Endothelial cell of umbilical vein (primary cell): ENCODE data around the gene DDX54. TPM values are rescaled to one million over a fixed set of nuclear protein-coding genes. Genes with fewer than 3 reads are reported as not detected.

Experiments
- BruUV-seq: library from RNA; stranded (reverse); fragments of 400-500 nt; replicated peaks from 2 replicates; lab custom pipeline; 2021; lab: Mats Ljungman, UMichigan
- CTCF ChIA-PET: fragments of 300-600, 350-600 bp; sonication (Branson Sonifier 250); formaldehyde crosslinking; loops from one replicate; lab custom pipeline; 2021; ENCODE audit warnings: antibody characterized with exemption, inconsistent platforms; lab: Charles Lee
- POLR2A ChIA-PET: fragments of 300-600, 350-600 bp; sonication (Branson Sonifier 250); formaldehyde crosslinking; loops from one replicate; lab custom pipeline; 2021; ENCODE audit warnings: antibody characterized with exemption, inconsistent platforms; lab: Charles Lee
- DNase-seq: peaks from one replicate; pipeline ENCODE4 v3.0.0-alpha.2; 2011; ENCODE audit warnings: low read depth, low spot score
- FAIRE-seq: peaks from 2 replicates; lab custom pipeline; 2011; peaks lifted over from hg19 to GRCh38; lab: Jason Lieb, UNC
- H2AFZ ChIP-seq: 2 replicates; pipeline ENCODE4 v1.6.0; 2012; ENCODE audit warnings: low read depth, low read length, control low read depth, inconsistent platforms
- H3K27ac ChIP-seq: 2 replicates; pipeline ENCODE4 v1.5.1; 2011; ENCODE audit warnings: low read depth, mild to moderate bottlenecking, control low read depth, low read length, moderate library complexity; ENCODE audit not compliant: insufficient read depth
- H3K27me3 ChIP-seq, 2 experiments: 2 replicates each; pipeline versions ENCODE4 v1.6.0 to v1.6.1; 2011; ENCODE audit warnings: low read length in 2 of 2, mixed read lengths in 1 of 2; ENCODE audit not compliant: control insufficient read depth in 2 of 2, insufficient read depth in 2 of 2
- H3K36me3 ChIP-seq, 2 experiments: 2 replicates in 1 of 2; 3 replicates in 1 of 2; pipeline ENCODE4 v1.5.1; 2011; ENCODE audit warnings: low read length in 2 of 2, mild to moderate bottlenecking in 1 of 2, moderate library complexity in 1 of 2; ENCODE audit not compliant: control insufficient read depth in 2 of 2, insufficient read depth in 2 of 2; ENCODE audit errors: extremely low read depth in 1 of 2
- H3K4me1 ChIP-seq: 3 replicates; pipeline ENCODE4 v1.5.1; 2011; ENCODE audit warnings: mild to moderate bottlenecking, low read length; ENCODE audit not compliant: control insufficient read depth, insufficient read depth; ENCODE audit errors: extremely low read depth
- H3K4me2 ChIP-seq: 2 replicates; pipeline ENCODE4 v1.6.1; 2011; ENCODE audit warnings: low read length, control low read depth, mixed read lengths; ENCODE audit not compliant: insufficient read depth
- H3K4me3 ChIP-seq, 3 experiments: fragments of 200-600 bp in 1 of 3; sonication (generic), shearing (Covaris generic) in 1 of 3; replicated peaks in 1 of 3; 2 replicates each; pipeline ENCODE4 v1.5.1; 2011 to 2016; ENCODE audit warnings: control low read depth in 3 of 3, low read length in 3 of 3, mild to moderate bottlenecking in 2 of 3, inconsistent platforms in 1 of 3, low read depth in 1 of 3, moderate library complexity in 1 of 3; ENCODE audit not compliant: insufficient read depth in 1 of 3
- H3K79me2 ChIP-seq: 2 replicates; pipeline ENCODE4 v1.6.0; 2012; ENCODE audit warnings: low read length, inconsistent platforms; ENCODE audit not compliant: control insufficient read depth, insufficient read depth
- H3K9ac ChIP-seq: replicated peaks from 2 replicates; pipeline ENCODE3; 2011; ENCODE audit warnings: low read length, control low read depth; ENCODE audit not compliant: insufficient read depth; ENCODE audit errors: extremely low read depth
- H3K9me1 ChIP-seq: replicated peaks from 3 replicates; pipeline ENCODE4 v1.6.0; 2011; ENCODE audit warnings: mild to moderate bottlenecking, low read length; ENCODE audit not compliant: control insufficient read depth, insufficient read depth; ENCODE audit errors: extremely low read depth
- H3K9me3 ChIP-seq: replicated peaks from 2 replicates; pipeline ENCODE4 v1.5.1; 2012; ENCODE audit warnings: low read length, inconsistent platforms; ENCODE audit not compliant: control insufficient read depth, insufficient read depth
- H4K20me1 ChIP-seq: replicated peaks from 2 replicates; pipeline ENCODE3; 2011; ENCODE audit warnings: mild to moderate bottlenecking, low read length; ENCODE audit not compliant: control insufficient read depth, insufficient read depth; ENCODE audit errors: extremely low read depth
- EZH2 ChIP-seq: IDR thresholded peaks from 2 replicates; pipeline ENCODE4 v1.6.1; 2012; ENCODE audit warnings: borderline replicate concordance, low read depth, mild to moderate bottlenecking, moderate library complexity, low read length, inconsistent platforms; ENCODE audit not compliant: severe bottlenecking
- FOS ChIP-seq: IDR thresholded peaks from 2 replicates; pipeline ENCODE4 v1.6.1; 2011; ENCODE audit warnings: mild to moderate bottlenecking, low read length, moderate library complexity, borderline replicate concordance; ENCODE audit not compliant: insufficient read depth
- GATA2 ChIP-seq: IDR thresholded peaks from 2 replicates; pipeline ENCODE4 v1.7.0; 2011; ENCODE audit warnings: low read depth, mild to moderate bottlenecking, moderate library complexity, mixed read lengths, low read length; ENCODE audit not compliant: insufficient read length, insufficient read depth
- JUN ChIP-seq: IDR thresholded peaks from 2 replicates; pipeline ENCODE4 v1.6.1; 2011; ENCODE audit warnings: borderline replicate concordance, low read depth; ENCODE audit not compliant: insufficient read length, insufficient read depth
- MYC ChIP-seq: IDR thresholded peaks from one replicate; pipeline ENCODE4 v1.6.1; 2011; ENCODE audit warnings: mild to moderate bottlenecking, low read depth, low read length
- POLR2A ChIP-seq: IDR thresholded peaks from 2 replicates; pipeline ENCODE4 v1.6.1; 2012; ENCODE audit warnings: low read depth, mild to moderate bottlenecking, control low read depth, low read length
- POLR2AphosphoS5 ChIP-seq: IDR thresholded peaks from 2 replicates; pipeline ENCODE4 v1.6.1; 2012; ENCODE audit warnings: low read depth, mild to moderate bottlenecking, control low read depth, low read length, moderate library complexity; ENCODE audit not compliant: insufficient read depth
- dilution Hi-C: fragments of 300-500 bp; cut with MboI; formaldehyde crosslinking; loops from one replicate; pipeline ENCODE4 v1.15.0; 2019; ENCODE audit warnings: low sequenced_read_pairs; ENCODE audit not compliant: extremely low pct_ligation_motif_present
- intact Hi-C: fragments of 100-400 bp; cut with micrococcal nuclease; formaldehyde crosslinking; loops from one replicate; pipeline ENCODE4 v1.10.0; 2022
- polyA plus RNA-seq, 4 experiments: library from polyadenylated mRNA; depleted of rRNA in 3 of 4; stranded (reverse) in 3 of 4; unstranded in 1 of 4; fragments of >200 nt; gene quantifications; 2 replicates each; pipeline versions ENCODE4 v1.2.1 to v1.2.3, GENCODE V29; 2011 to 2012; ENCODE audit warnings: missing spikeins in 1 of 4
- total RNA-seq: library from RNA; stranded (reverse); gene quantifications from 2 replicates; pipeline ENCODE4 v1.2.3, GENCODE V29; 2021
- TF ChIP-seq, protein P1 (sequence below), 2 donors: IDR thresholded peaks; 1 replicate in 1 of 2; 2 replicates in 1 of 2; pipeline ENCODE4 v1.5.1; 2011; ENCODE audit warnings: low read length in 2 of 2, mild to moderate bottlenecking in 2 of 2, moderate library complexity in 2 of 2, control low read depth in 1 of 2, inconsistent platforms in 1 of 2, low read depth in 1 of 2; ENCODE audit not compliant: insufficient read depth in 1 of 2; ENCODE audit errors: extremely low read depth in 1 of 2
- TF ChIP-seq, protein P2 (sequence below): IDR thresholded peaks from 2 replicates; pipeline ENCODE4 v1.6.1; 2011; ENCODE audit not compliant: insufficient read depth, insufficient read length

DDX54 gene
- total and polyA plus RNA-seq, 2 donors (not counting 3 experiments of a cell fraction or from before 2014, with no cell fraction given) = 54.1 to 90.0 TPM

DNA sequence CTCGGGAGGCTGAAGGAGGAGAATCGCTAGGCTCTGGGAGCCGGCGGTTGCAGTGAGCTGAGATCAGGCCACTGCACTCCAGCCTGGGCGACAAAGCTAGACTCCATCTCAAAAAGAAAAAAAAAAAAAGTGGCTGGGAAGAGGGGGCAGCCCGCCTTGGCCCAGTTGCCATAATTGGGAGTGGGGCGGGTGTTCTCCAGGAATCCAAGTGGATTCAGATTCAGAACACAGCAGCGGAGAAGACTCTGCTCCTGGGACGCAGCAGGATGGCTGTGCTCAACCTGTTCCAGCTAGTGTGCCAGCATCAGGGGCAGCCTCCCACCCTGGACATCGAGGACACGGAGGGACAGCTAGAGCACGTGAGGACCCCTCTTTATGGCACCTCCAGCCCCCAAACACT lies 30.2 kb downstream of the DDX54 start:
- intact Hi-C loops = no loop called here
- no peak overlapping the region for H3K4me2 ChIP-seq
- no peak overlapping the region for H3K9ac ChIP-seq
- dilution Hi-C loops = no loop called here
- no peaks in the 10 kb centered on the region for H4K20me1 ChIP-seq
- CTCF ChIA-PET = interaction anchor here (0.7 to 5.9 kb wide), 4 partner anchors 9 to 1163 kb away, joined by 3 to 114 read pairs (median 19); no protein-coding TSS in a partner anchor
- no peak overlapping the region for H2AFZ ChIP-seq
- BruUV-seq = no TSS peak
- DNase-seq = no peak
- no peak overlapping the region for H3K4me3 ChIP-seq
- no peak overlapping the region for H3K27ac ChIP-seq
- no peak for TF ChIP-seq GATA2
- TF ChIP-seq FOS = no peak
- TF ChIP-seq MYC = no peak
- TF ChIP-seq POLR2A = no peak
- TF ChIP-seq, protein P1, sequence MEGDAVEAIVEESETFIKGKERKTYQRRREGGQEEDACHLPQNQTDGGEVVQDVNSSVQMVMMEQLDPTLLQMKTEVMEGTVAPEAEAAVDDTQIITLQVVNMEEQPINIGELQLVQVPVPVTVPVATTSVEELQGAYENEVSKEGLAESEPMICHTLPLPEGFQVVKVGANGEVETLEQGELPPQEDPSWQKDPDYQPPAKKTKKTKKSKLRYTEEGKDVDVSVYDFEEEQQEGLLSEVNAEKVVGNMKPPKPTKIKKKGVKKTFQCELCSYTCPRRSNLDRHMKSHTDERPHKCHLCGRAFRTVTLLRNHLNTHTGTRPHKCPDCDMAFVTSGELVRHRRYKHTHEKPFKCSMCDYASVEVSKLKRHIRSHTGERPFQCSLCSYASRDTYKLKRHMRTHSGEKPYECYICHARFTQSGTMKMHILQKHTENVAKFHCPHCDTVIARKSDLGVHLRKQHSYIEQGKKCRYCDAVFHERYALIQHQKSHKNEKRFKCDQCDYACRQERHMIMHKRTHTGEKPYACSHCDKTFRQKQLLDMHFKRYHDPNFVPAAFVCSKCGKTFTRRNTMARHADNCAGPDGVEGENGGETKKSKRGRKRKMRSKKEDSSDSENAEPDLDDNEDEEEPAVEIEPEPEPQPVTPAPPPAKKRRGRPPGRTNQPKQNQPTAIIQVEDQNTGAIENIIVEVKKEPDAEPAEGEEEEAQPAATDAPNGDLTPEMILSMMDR (IDR thresholded peaks at IDR 0.05; ENCODE audit: extremely low read depth in 1 of 2, insufficient read depth in 1 of 2, low read depth in 1 of 2, low read length in 2 of 2) = no peak
- TF ChIP-seq, protein P2, sequence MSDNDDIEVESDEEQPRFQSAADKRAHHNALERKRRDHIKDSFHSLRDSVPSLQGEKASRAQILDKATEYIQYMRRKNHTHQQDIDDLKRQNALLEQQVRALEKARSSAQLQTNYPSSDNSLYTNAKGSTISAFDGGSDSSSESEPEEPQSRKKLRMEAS = no peak
- no peak for TF ChIP-seq EZH2
- TF ChIP-seq POLR2AphosphoS5 = no peak
- no peak for TF ChIP-seq JUN
- no peaks in the 10 kb centered on the region for H3K9me1 ChIP-seq
- H3K9me3 ChIP-seq = no peaks in the 10 kb centered on the region
- H3K4me1 ChIP-seq = no peaks in the 10 kb centered on the region
- H3K36me3 ChIP-seq = peaks cover 3 to 17% of the 10 kb centered on the region in 2 experiments
- H3K79me2 ChIP-seq = no peaks in the 10 kb centered on the region
- no peak for FAIRE-seq
- H3K27me3 ChIP-seq = peaks cover 22 to 26% of the 10 kb centered on the region in 2 experiments
- POLR2A ChIA-PET = no interaction called here
